Endodermal cell (in vitro differentiated cells): ENCODE data around the gene FAM181A. TPM values are rescaled to one million over a fixed set of nuclear protein-coding genes. Genes with fewer than 3 reads are reported as not detected.

Experiments used
- DNase-seq: peaks from one replicate; pipeline ENCODE4 v3.0.0-alpha.2; 2017
- H3K27ac ChIP-seq: 2 replicates; pipeline ENCODE4 v1.5.1; 2013; ENCODE audit warnings: mild to moderate bottlenecking, low read depth, low read length, moderate library complexity
- H3K27me3 ChIP-seq: 2 replicates; pipeline ENCODE4 v1.6.1; 2013; ENCODE audit warnings: mild to moderate bottlenecking, low read length, moderate library complexity; ENCODE audit not compliant: insufficient read depth, control insufficient read depth, poor library complexity, severe bottlenecking
- H3K36me3 ChIP-seq: 2 replicates; pipeline ENCODE4 v1.7.0; 2013; ENCODE audit warnings: mild to moderate bottlenecking, low read length, moderate library complexity; ENCODE audit not compliant: control insufficient read depth, insufficient read depth
- H3K4me1 ChIP-seq: one replicate; pipeline ENCODE4 v1.7.0; 2013; ENCODE audit warnings: low read length; ENCODE audit not compliant: control insufficient read depth, insufficient read depth
- H3K4me3 ChIP-seq: 2 replicates; pipeline ENCODE4 v1.5.1; 2013; ENCODE audit warnings: mild to moderate bottlenecking, low read length, moderate library complexity
- H3K9ac ChIP-seq: 2 replicates; pipeline ENCODE4 v1.6.1; 2013; ENCODE audit warnings: mild to moderate bottlenecking, low read length, moderate library complexity; ENCODE audit not compliant: poor library complexity, severe bottlenecking; ENCODE audit errors: extremely low read depth
- H3K9me3 ChIP-seq: 2 replicates; pipeline ENCODE4 v1.6.1; 2013; ENCODE audit warnings: mild to moderate bottlenecking, low read length, moderate library complexity; ENCODE audit not compliant: control insufficient read depth
- H3K27ac Mint-ChIP-seq: 2 replicates; pipeline ENCODE4 v1.8.0; 2020; ENCODE audit warnings: mixed read lengths
- H3K27me3 Mint-ChIP-seq: 2 replicates; pipeline ENCODE4 v1.8.0; 2021; ENCODE audit warnings: mild to moderate bottlenecking, mixed read lengths; ENCODE audit not compliant: insufficient read depth
- H3K36me3 Mint-ChIP-seq: 2 replicates; pipeline ENCODE4 v1.8.0; 2020; ENCODE audit warnings: low read depth, mixed read lengths
- H3K4me1 Mint-ChIP-seq: 2 replicates; pipeline ENCODE4 v1.8.0; 2020; ENCODE audit warnings: mixed read lengths
- H3K4me3 Mint-ChIP-seq: 2 replicates; pipeline ENCODE4 v1.8.0; 2020; ENCODE audit warnings: mild to moderate bottlenecking, moderate library complexity, mixed read lengths
- H3K9me3 Mint-ChIP-seq: 2 replicates; pipeline ENCODE4 v1.8.0; 2020; ENCODE audit warnings: mild to moderate bottlenecking, mixed read lengths
- WGBS, 2 experiments: methylation state at CpG; one replicate each; pipeline versions ENCODE4 v1.1.5 to v1.1.7; 2013; ENCODE audit warnings: missing lambda C conversion rate in 2 of 2, mixed read lengths in 1 of 2; ENCODE audit not compliant: insufficient coverage in 1 of 2, insufficient read length in 1 of 2; 5-methylcytosine and 5-hydroxymethylcytosine counted together
- total RNA-seq, 2 donors: library from RNA; stranded (reverse); fragmentation: NEBNext Ultra II Directional in 1 of 2; extraction: Animal tissue kit (Norgen Biotek cat#: 25700) in 1 of 2; gene quantifications; 2 replicates in 1 of 2; 3 replicates in 1 of 2; pipeline ENCODE4 v1.2.1, GENCODE V29; 2021
- TF ChIP-seq, protein P1 (sequence below): fragments of 200-600 bp; sonication (generic); conservative IDR thresholded peaks from 2 replicates; pipeline ENCODE4 v1.5.0; 2021; ENCODE audit warnings: antibody characterized with exemption, mild to moderate bottlenecking

The FAM181A gene
- total RNA-seq, 2 donors from 2014 or later: not detected

- no peak overlapping the region for H3K27ac ChIP-seq
- 69 to 83% methylated on average over 10 to 23 of the region's 23 CpGs for WGBS, 2 experiments
- Mint-ChIP-seq H3K27ac (peak overlapping the region; percentile 58), H3K4me1 (peaks cover 11% of the 10 kb centered on the region), H3K36me3 (no peaks in the 10 kb centered on the region), H3K27me3 (peaks cover 12% of the 10 kb centered on the region), H3K9me3 (no peaks in the 10 kb centered on the region), H3K4me3 (no peak overlapping the region)
- H3K27me3 ChIP-seq: no peaks in the 10 kb centered on the region
- H3K4me1 ChIP-seq: no peaks in the 10 kb centered on the region
- no peaks in the 10 kb centered on the region for H3K36me3 ChIP-seq
- TF ChIP-seq, protein P1, sequence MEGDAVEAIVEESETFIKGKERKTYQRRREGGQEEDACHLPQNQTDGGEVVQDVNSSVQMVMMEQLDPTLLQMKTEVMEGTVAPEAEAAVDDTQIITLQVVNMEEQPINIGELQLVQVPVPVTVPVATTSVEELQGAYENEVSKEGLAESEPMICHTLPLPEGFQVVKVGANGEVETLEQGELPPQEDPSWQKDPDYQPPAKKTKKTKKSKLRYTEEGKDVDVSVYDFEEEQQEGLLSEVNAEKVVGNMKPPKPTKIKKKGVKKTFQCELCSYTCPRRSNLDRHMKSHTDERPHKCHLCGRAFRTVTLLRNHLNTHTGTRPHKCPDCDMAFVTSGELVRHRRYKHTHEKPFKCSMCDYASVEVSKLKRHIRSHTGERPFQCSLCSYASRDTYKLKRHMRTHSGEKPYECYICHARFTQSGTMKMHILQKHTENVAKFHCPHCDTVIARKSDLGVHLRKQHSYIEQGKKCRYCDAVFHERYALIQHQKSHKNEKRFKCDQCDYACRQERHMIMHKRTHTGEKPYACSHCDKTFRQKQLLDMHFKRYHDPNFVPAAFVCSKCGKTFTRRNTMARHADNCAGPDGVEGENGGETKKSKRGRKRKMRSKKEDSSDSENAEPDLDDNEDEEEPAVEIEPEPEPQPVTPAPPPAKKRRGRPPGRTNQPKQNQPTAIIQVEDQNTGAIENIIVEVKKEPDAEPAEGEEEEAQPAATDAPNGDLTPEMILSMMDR: no peak
- H3K4me3 ChIP-seq: no peak overlapping the region
- no peaks in the 10 kb centered on the region for H3K9me3 ChIP-seq
- H3K9ac ChIP-seq: no peak overlapping the region
- peak; percentile 86 for DNase-seq
Measured at GRCh38 chr14:93959239-93960107, 32.3 kb downstream of the FAM181A start.

DNA sequence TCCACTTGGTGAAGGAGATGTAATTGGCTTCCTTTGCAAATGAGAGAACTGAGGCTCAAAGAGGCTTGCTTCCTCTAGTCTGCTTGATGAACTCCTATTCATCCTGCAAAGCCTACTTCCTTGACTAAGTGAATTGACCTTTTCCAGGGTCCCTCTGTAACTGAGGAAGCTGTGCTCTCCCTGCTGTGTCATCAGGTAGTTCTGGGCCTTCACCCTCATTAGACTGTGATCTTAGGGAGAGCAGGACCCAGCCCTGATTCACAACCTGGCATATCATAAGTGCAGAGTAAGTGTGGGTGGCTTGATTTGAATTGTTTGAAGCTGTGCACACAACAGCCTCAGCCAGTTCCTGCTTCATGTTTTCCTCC, 32.9 kb downstream of the FAM181A start:
- Histone ChIP-seq H3K4me3 (no peak overlapping the region), H3K27me3 (no peaks in the 10 kb centered on the region), H3K9ac (no peak overlapping the region), H3K27ac (no peak overlapping the region), H3K9me3 (no peaks in the 10 kb centered on the region), H3K36me3 (no peaks in the 10 kb centered on the region), H3K4me1 (no peaks in the 10 kb centered on the region)
- TF ChIP-seq, protein P1: no peak
- H3K4me3 Mint-ChIP-seq: no peak overlapping the region
- no peak overlapping the region for H3K27ac Mint-ChIP-seq
- H3K4me1 Mint-ChIP-seq: peaks cover 11% of the 10 kb centered on the region
- no peak for DNase-seq
- H3K36me3 Mint-ChIP-seq: no peaks in the 10 kb centered on the region
- no peaks in the 10 kb centered on the region for H3K9me3 Mint-ChIP-seq
- H3K27me3 Mint-ChIP-seq: peaks cover 6% of the 10 kb centered on the region

- Mint-ChIP-seq H3K4me1 (peaks cover 8% of the 10 kb centered on the region), H3K27ac (no peak overlapping the region), H3K4me3 (no peak overlapping the region), H3K36me3 (no peaks in the 10 kb centered on the region), H3K9me3 (no peaks in the 10 kb centered on the region), H3K27me3 (peaks cover 4% of the 10 kb centered on the region)
- Histone ChIP-seq H3K9me3 (no peaks in the 10 kb centered on the region), H3K4me1 (no peaks in the 10 kb centered on the region), H3K36me3 (no peaks in the 10 kb centered on the region), H3K4me3 (no peak overlapping the region), H3K9ac (no peak overlapping the region), H3K27ac (no peak overlapping the region), H3K27me3 (no peaks in the 10 kb centered on the region)
- WGBS, 2 experiments: 82 to 93% methylated on average over 2 to 3 of the region's 3 CpGs
- DNase-seq: no peak
- TF ChIP-seq, protein P1: no peak
Measured at GRCh38 chr14:93960774-93961438, 33.8 kb downstream of the FAM181A start.
